ENCODE measurements around the gene PRKAG2.

Gene PRKAG2

DNA sequence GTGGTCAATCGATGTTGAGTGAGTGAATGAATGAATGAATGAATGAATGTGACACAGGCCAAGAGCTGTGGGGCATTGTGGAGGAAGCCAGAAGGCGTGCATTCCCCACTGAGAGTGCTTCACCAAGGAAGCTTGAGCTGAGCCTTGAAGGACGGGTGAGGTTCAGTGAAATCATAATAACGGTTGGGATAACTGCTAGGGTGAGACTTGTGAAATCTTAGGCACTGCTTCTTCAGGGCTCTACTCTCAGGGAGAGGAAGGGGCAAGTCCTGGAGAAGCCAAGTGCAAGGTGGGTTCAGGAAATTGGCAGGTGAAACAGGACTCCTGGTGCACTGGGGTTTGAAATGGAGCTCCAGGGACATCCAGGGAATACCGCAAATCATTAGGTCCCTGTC lies 23.7 kb upstream of the PRKAG2 start:
- Histone ChIP-seq H3K9me3 (ENCODE audit: control insufficient read depth, low read length) (peaks cover 4% of the 10 kb centered on the region), H3K4me3 (ENCODE audit: low read length) (peak overlapping the region; percentile 55), H3K9ac (ENCODE audit: low read length) (no peak overlapping the region), H3K27me3 (replicated peaks; ENCODE audit: control insufficient read depth, insufficient read depth, low read length) (peaks cover 33% of the 10 kb centered on the region), H3K4me1 (ENCODE audit: control insufficient read depth, insufficient read depth, low read length) (peaks cover 13% of the 10 kb centered on the region), H3K36me3 (ENCODE audit: control insufficient read depth, insufficient read depth, low read length, severe bottlenecking) (no peaks in the 10 kb centered on the region)
- DNase-seq (ENCODE audit: low read depth): no peak

DNA sequence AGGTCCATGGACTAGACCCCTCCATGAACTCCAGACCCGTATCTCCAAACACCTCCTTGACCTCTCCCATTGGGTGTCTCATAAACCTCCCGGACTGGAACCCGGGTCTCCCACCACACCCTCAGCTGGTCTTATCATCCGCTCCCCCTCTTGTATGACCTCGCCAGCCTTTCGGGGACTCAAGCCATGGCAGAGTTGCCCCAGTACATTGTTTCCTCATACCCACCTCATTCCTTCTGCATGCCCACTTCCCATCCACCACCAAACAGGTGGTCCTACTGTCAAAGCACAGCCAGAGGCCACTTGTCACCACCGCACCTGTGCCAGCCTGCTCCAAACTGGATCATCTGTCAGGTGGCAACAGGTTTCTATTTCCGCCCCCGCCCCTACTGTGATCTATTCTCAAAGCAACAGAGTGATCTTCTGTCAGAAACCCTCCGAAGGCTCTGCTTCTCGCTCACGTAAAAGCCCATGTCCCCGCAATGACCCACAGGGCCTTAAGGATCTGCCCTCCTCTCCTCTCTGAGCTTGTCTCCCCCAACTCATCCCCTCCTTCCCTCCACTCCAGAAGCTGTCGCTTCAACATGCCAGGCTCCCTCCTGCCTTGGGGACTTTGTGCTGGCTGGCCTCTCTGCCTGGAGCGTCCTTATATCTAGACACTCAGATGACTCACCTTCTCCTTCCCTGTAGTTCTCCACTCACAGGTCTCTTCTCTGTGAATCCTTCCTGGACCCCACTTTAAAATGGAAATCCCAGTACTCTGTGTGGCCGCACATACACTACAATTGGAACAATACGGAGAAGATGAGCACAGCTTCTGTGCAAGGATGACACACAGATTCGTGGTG lies 22.8 kb upstream of the PRKAG2 start:
- H3K4me3 ChIP-seq (ENCODE audit: low read length): no peak overlapping the region
- H3K27me3 ChIP-seq (replicated peaks; ENCODE audit: control insufficient read depth, insufficient read depth, low read length): peaks cover 33% of the 10 kb centered on the region
- no peaks in the 10 kb centered on the region for H3K36me3 ChIP-seq (ENCODE audit: control insufficient read depth, insufficient read depth, low read length, severe bottlenecking)
- H3K4me1 ChIP-seq (ENCODE audit: control insufficient read depth, insufficient read depth, low read length): peaks cover 13% of the 10 kb centered on the region
- no peak for DNase-seq (ENCODE audit: low read depth)
- no peak overlapping the region for H3K9ac ChIP-seq (ENCODE audit: low read length)
- H3K9me3 ChIP-seq (ENCODE audit: control insufficient read depth, low read length): no peaks in the 10 kb centered on the region

DNA sequence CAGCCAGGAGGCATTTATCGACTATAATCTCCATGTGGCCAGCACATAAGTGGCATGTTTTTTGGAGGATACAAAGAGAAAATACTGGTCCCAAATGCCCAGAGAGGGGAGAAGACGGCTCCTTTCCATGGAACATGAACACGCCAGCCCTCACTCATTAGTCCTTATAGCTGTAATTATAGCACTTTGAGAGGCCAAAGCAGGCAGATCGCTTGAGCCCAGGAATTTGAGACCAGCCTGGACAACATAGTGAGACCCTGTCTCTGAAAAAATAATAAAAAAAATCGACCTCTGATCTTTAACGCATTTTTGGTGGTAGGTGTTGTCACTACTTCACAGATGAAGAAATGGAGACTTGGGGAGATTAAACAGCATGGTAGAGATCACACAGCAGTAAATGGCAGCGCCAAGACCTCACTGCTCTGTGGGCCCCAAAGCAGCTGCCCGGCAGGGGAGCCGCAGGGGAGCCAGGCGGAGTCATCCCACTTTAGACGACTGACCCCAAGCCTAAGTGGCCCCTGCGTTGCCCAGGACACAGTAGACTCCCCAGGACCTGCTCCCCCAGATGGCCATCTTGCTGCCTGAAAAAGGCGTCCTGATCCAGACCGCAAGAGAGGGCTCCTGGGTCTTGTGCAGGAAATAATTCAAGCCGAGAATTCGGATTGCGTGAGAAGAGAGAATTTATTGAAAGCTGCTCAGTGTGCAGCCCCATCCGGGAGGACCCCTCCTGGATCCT lies 21.2 kb upstream of the PRKAG2 start:
- Histone ChIP-seq H3K9ac (ENCODE audit: low read length) (no peak overlapping the region), H3K27me3 (replicated peaks; ENCODE audit: control insufficient read depth, insufficient read depth, low read length) (peaks cover 39% of the 10 kb centered on the region), H3K4me1 (ENCODE audit: control insufficient read depth, insufficient read depth, low read length) (peaks cover 13% of the 10 kb centered on the region), H3K4me3 (ENCODE audit: low read length) (no peak overlapping the region), H3K9me3 (ENCODE audit: control insufficient read depth, low read length) (no peaks in the 10 kb centered on the region), H3K36me3 (ENCODE audit: control insufficient read depth, insufficient read depth, low read length, severe bottlenecking) (no peaks in the 10 kb centered on the region)
- DNase-seq (ENCODE audit: low read depth): no peak

DNA sequence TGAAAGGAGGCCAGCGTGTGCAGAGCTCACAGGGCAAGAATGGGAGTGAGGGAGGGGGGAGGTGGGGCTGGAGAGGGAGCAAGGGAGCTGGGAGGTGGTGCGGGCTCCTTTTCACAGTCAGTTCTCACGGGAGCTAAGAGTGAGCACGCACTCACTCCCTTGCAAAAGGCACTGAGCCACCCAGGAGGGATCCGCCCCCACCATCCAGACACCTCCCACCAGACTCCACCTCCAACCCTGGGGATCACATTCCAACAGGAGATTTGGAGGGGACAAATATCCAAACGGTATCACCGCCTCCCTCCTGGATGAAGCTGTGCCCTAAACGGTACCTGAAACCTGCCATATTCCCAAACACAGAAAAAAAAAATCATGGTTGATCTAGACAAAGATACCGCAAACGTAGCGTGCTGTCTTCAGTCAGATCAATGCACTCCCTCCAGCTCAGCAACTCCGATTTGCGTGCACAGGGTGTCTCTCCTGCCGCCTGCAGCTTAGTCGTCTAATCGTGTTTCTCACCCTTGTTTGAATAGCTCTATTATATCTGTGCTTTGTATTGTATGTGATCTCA lies 20.3 kb upstream of the PRKAG2 start:
- Histone ChIP-seq H3K9me3 (ENCODE audit: control insufficient read depth, low read length) (no peaks in the 10 kb centered on the region), H3K9ac (ENCODE audit: low read length) (no peak overlapping the region), H3K27me3 (replicated peaks; ENCODE audit: control insufficient read depth, insufficient read depth, low read length) (peaks cover 47% of the 10 kb centered on the region), H3K4me3 (ENCODE audit: low read length) (no peak overlapping the region), H3K4me1 (ENCODE audit: control insufficient read depth, insufficient read depth, low read length) (peaks cover 13% of the 10 kb centered on the region), H3K36me3 (ENCODE audit: control insufficient read depth, insufficient read depth, low read length, severe bottlenecking) (no peaks in the 10 kb centered on the region)
- DNase-seq (ENCODE audit: low read depth): no peak

DNA sequence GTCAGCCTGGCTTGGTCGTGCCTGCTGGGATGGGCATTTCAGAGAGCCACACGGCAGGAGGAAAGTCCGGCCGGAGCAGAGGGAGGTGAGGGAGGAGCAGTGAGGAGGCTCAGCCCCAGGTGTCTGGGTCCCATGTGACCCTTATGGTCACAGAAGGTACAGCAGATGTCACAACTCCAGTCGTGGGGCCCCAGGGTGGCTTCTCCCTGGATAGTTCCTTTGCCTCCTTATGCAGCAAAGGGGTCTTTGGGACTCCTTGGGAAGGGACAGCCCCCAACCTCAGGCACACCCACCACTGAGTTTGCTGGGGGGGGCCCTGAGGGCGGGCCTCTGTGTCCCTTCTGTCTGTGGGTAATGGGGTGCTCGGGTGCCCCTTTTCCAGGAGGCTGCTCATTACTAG lies 19.6 kb upstream of the PRKAG2 start:
- no peak overlapping the region for H3K9ac ChIP-seq (ENCODE audit: low read length)
- H3K9me3 ChIP-seq (ENCODE audit: control insufficient read depth, low read length): no peaks in the 10 kb centered on the region
- H3K4me1 ChIP-seq (ENCODE audit: control insufficient read depth, insufficient read depth, low read length): peaks cover 12% of the 10 kb centered on the region
- DNase-seq (ENCODE audit: low read depth): no peak
- no peaks in the 10 kb centered on the region for H3K36me3 ChIP-seq (ENCODE audit: control insufficient read depth, insufficient read depth, low read length, severe bottlenecking)
- no peak overlapping the region for H3K4me3 ChIP-seq (ENCODE audit: low read length)
- peaks cover 54% of the 10 kb centered on the region for H3K27me3 ChIP-seq (replicated peaks; ENCODE audit: control insufficient read depth, insufficient read depth, low read length)

DNA sequence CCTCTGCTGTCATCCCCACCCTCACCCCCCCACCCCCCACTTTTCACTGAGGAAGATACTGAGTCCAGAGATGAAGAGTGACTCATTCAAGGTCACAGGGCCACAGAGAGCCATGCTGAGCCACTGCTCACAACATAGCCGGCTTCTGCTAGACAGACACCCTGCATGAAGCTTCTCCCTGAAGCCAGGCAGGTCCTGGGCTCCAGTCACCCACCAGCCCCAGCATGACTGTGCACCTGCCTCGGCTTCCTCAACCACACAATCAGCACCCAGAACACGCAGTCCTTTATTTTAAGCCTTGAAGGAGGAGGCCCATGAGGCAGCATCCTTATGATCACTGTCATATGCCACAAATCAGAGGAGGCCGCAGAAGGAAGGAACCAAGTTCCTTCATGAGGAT lies 19.2 kb upstream of the PRKAG2 start:
- H3K4me3 ChIP-seq (ENCODE audit: low read length): no peak overlapping the region
- no peaks in the 10 kb centered on the region for H3K9me3 ChIP-seq (ENCODE audit: control insufficient read depth, low read length)
- H3K9ac ChIP-seq (ENCODE audit: low read length): no peak overlapping the region
- no peaks in the 10 kb centered on the region for H3K36me3 ChIP-seq (ENCODE audit: control insufficient read depth, insufficient read depth, low read length, severe bottlenecking)
- peaks cover 8% of the 10 kb centered on the region for H3K4me1 ChIP-seq (ENCODE audit: control insufficient read depth, insufficient read depth, low read length)
- peaks cover 58% of the 10 kb centered on the region for H3K27me3 ChIP-seq (replicated peaks; ENCODE audit: control insufficient read depth, insufficient read depth, low read length)
- DNase-seq (ENCODE audit: low read depth): no peak

DNA sequence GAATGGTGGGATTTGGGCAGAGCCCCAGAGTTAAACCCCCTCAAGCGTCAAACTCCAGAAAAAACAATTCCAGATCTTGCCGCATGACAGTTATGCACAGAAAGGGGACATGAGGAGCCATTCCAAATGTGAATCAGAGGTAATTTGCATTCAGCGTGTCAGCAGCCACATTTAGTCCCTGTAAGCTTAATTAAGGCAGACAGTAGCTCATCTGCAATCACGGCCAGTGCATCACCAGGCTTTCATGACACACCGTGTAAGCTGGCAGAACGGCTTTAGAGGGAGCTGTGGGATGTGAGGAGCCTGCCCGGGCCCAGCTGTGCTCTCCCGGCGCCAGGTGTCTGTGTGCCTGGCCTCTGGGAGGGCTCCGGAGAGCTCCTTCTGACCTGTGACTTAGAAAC lies 18.7 kb upstream of the PRKAG2 start:
- H3K27me3 ChIP-seq (replicated peaks; ENCODE audit: control insufficient read depth, insufficient read depth, low read length): peaks cover 63% of the 10 kb centered on the region
- no peak for DNase-seq (ENCODE audit: low read depth)
- H3K9ac ChIP-seq (ENCODE audit: low read length): no peak overlapping the region
- H3K4me3 ChIP-seq (ENCODE audit: low read length): no peak overlapping the region
- H3K36me3 ChIP-seq (ENCODE audit: control insufficient read depth, insufficient read depth, low read length, severe bottlenecking): no peaks in the 10 kb centered on the region
- peaks cover 4% of the 10 kb centered on the region for H3K4me1 ChIP-seq (ENCODE audit: control insufficient read depth, insufficient read depth, low read length)
- no peaks in the 10 kb centered on the region for H3K9me3 ChIP-seq (ENCODE audit: control insufficient read depth, low read length)

DNA sequence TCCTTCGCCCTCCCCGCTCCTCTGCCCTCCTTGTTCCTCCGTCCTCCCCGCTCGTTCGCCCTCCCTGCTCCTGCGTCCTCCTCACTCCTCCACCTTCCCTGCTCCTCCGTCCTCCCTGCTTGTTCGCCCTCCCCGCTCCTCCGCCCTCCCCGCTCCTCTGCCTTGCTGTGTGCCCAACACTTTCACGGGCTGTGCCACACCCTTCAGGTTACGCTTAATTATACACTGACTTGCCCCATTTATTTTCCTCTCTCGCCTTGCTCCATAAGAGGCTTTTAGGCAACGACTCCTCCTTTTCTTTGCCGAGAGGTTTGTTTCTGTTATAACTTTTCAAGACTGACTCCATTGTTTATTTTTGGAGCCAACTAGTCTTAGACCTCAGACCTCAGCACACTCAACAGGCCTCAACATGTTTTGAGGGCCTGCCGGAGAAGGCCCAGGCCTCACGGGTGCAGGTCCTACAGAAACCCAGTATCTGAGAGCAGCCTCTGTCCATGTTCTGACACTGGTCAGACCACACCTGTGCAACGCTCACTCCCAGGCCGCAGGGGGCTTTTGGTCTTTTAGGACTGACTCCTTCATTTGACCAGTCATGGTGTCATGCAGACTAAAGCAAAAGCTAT lies 18.2 kb upstream of the PRKAG2 start:
- DNase-seq (ENCODE audit: low read depth): no peak
- H3K9ac ChIP-seq (ENCODE audit: low read length): no peak overlapping the region
- no peaks in the 10 kb centered on the region for H3K36me3 ChIP-seq (ENCODE audit: control insufficient read depth, insufficient read depth, low read length, severe bottlenecking)

DNA sequence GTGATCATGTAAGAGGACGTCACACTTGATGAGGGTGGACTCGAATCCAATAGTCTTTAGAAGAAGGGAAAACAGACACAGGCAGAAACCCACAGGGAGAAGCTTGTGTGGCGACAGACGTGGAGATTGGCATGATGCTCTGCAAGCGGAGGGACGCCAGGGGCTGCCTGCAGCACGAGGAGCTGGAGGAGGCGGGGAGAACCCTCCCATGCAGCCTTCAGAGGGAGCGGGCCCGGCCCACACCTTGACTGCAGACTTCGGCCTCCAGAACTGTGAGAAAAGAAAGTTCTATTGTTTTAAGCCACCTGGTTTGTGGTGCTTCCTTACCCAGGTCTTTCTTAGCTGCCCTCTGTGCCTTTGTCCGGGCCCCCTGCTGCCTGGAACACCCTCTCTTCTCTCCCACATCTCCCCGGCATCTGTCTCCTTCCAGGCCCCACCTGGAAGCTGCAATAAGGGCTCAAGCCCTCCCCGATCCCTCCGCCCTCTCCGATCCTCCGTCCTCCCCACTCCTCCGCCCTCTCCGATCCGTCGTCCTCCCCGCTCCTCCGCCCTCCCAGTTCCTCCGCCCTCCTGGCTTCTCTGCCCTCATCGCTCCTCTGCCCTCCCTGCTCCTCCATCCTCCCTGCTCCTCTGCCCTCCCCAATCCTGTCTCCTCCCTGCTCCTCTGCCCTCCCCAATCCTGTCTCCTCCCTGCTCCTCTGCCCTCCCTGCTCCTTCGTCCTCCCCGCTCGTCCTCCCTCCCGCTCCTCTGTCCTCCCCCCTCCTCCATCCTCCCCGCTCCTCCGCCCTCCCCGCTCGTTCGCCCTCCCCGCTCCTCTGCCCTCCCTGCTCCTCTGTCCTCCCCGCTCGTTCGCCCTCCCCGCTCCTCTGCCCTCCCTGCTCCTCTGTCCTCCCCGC lies 17.4 kb upstream of the PRKAG2 start:
- Histone ChIP-seq H3K27me3 (replicated peaks; ENCODE audit: control insufficient read depth, insufficient read depth, low read length) (peaks cover 67% of the 10 kb centered on the region), H3K36me3 (ENCODE audit: control insufficient read depth, insufficient read depth, low read length, severe bottlenecking) (no peaks in the 10 kb centered on the region), H3K9ac (ENCODE audit: low read length) (no peak overlapping the region), H3K9me3 (ENCODE audit: control insufficient read depth, low read length) (no peaks in the 10 kb centered on the region), H3K4me3 (ENCODE audit: low read length) (no peak overlapping the region), H3K4me1 (ENCODE audit: control insufficient read depth, insufficient read depth, low read length) (no peaks in the 10 kb centered on the region)
- DNase-seq (ENCODE audit: low read depth): no peak

More for the DNA sequence above, 18.2 kb upstream of the PRKAG2 start:
- Histone ChIP-seq H3K4me3 (ENCODE audit: low read length) (no peak overlapping the region), H3K27me3 (replicated peaks; ENCODE audit: control insufficient read depth, insufficient read depth, low read length) (peaks cover 68% of the 10 kb centered on the region), H3K9me3 (ENCODE audit: control insufficient read depth, low read length) (no peaks in the 10 kb centered on the region), H3K4me1 (ENCODE audit: control insufficient read depth, insufficient read depth, low read length) (no peaks in the 10 kb centered on the region)

DNA sequence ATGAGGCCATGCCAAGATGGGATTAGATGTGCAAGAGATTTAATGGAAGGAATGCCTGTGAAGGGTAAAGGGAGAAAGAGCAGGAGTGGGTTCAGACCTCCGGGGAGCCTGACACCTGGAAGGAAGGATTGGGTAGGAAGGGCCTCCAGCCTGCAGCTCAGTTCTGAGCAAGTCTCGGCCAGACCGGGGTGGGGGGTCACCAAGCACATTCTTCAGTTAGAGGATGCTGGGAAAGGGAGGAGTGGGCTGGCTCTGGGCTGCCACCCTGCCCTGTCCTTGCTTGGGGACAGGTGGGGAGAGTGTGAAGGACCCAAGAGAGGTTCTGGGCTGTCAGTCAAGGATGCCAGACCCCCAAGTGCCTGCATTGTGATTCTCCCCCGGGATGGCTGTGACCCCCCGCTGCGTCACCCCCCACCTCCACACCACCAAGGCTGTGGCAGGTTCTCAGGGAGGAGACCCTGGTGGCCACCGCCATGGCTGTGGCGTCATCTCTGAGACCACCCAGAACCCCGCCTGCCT lies 16.5 kb upstream of the PRKAG2 start:
- Histone ChIP-seq H3K4me1 (ENCODE audit: control insufficient read depth, insufficient read depth, low read length) (no peaks in the 10 kb centered on the region), H3K27me3 (replicated peaks; ENCODE audit: control insufficient read depth, insufficient read depth, low read length) (peaks cover 69% of the 10 kb centered on the region), H3K36me3 (ENCODE audit: control insufficient read depth, insufficient read depth, low read length, severe bottlenecking) (no peaks in the 10 kb centered on the region), H3K9me3 (ENCODE audit: control insufficient read depth, low read length) (no peaks in the 10 kb centered on the region), H3K4me3 (ENCODE audit: low read length) (no peak overlapping the region), H3K9ac (ENCODE audit: low read length) (no peak overlapping the region)
- DNase-seq (ENCODE audit: low read depth): no peak
